ENCODE measurements around the gene IP6K3.

Gene IP6K3

GRCh38 chr6:33761581-33761921, 14.8 kb upstream of the IP6K3 start:
- no peaks in the 10 kb centered on the region for H3K9me3 ChIP-seq (ENCODE audit: insufficient read depth, low read length)
- H3K4me3 ChIP-seq (ENCODE audit: low read length): no peak overlapping the region
- H3K27me3 ChIP-seq (ENCODE audit: low read depth, low read length): peaks cover 5% of the 10 kb centered on the region
- no peak overlapping the region for H3K9ac ChIP-seq (ENCODE audit: low read length)
- no peaks in the 10 kb centered on the region for H3K36me3 ChIP-seq (replicated peaks; ENCODE audit: low read depth, low read length)
- no peaks in the 10 kb centered on the region for H4K20me1 ChIP-seq (ENCODE audit: insufficient read depth, low read length)
- no peaks in the 10 kb centered on the region for H3K79me2 ChIP-seq (ENCODE audit: low read length)
- no peak overlapping the region for H3K4me2 ChIP-seq (ENCODE audit: low read length)
- no peak overlapping the region for H2AFZ ChIP-seq (ENCODE audit: low read depth, low read length)
- H3K4me1 ChIP-seq (ENCODE audit: low read length): no peaks in the 10 kb centered on the region
- TF ChIP-seq EZH2phosphoT487 (IDR thresholded peaks at IDR 0.05; ENCODE audit: low read depth) (no peak), CTCF (IDR thresholded peaks at IDR 0.05; ENCODE audit: low read depth, low read length) (no peak)
- no peak overlapping the region for H3K27ac ChIP-seq (ENCODE audit: low read length)

- Histone ChIP-seq H3K79me2 (ENCODE audit: low read length) (no peaks in the 10 kb centered on the region), H2AFZ (ENCODE audit: low read depth, low read length) (no peak overlapping the region), H3K9me3 (ENCODE audit: insufficient read depth, low read length) (no peaks in the 10 kb centered on the region), H3K27me3 (ENCODE audit: low read depth, low read length) (peaks cover 5% of the 10 kb centered on the region), H3K27ac (ENCODE audit: low read length) (no peak overlapping the region), H3K4me2 (ENCODE audit: low read length) (no peak overlapping the region), H3K4me3 (ENCODE audit: low read length) (no peak overlapping the region), H3K4me1 (ENCODE audit: low read length) (peaks cover 5% of the 10 kb centered on the region), H3K9ac (ENCODE audit: low read length) (no peak overlapping the region), H3K36me3 (replicated peaks; ENCODE audit: low read depth, low read length) (no peaks in the 10 kb centered on the region), H4K20me1 (ENCODE audit: insufficient read depth, low read length) (no peaks in the 10 kb centered on the region)
- TF ChIP-seq EZH2phosphoT487 (IDR thresholded peaks at IDR 0.05; ENCODE audit: low read depth) (no peak), CTCF (IDR thresholded peaks at IDR 0.05; ENCODE audit: low read depth, low read length) (no peak)
Observed at GRCh38 chr6:33759887-33760629, 13.4 kb upstream of the IP6K3 start.

- Histone ChIP-seq H3K9me3 (ENCODE audit: insufficient read depth, low read length) (no peaks in the 10 kb centered on the region), H3K27ac (ENCODE audit: low read length) (no peak overlapping the region), H2AFZ (ENCODE audit: low read depth, low read length) (no peak overlapping the region), H4K20me1 (ENCODE audit: insufficient read depth, low read length) (no peaks in the 10 kb centered on the region), H3K4me1 (ENCODE audit: low read length) (peaks cover 12% of the 10 kb centered on the region), H3K36me3 (replicated peaks; ENCODE audit: low read depth, low read length) (no peaks in the 10 kb centered on the region), H3K9ac (ENCODE audit: low read length) (no peak overlapping the region), H3K4me2 (ENCODE audit: low read length) (no peak overlapping the region), H3K79me2 (ENCODE audit: low read length) (no peaks in the 10 kb centered on the region), H3K4me3 (ENCODE audit: low read length) (no peak overlapping the region), H3K27me3 (ENCODE audit: low read depth, low read length) (peaks cover 5% of the 10 kb centered on the region)
- no peak for TF ChIP-seq EZH2phosphoT487 (IDR thresholded peaks at IDR 0.05; ENCODE audit: low read depth)
- TF ChIP-seq CTCF (IDR thresholded peaks at IDR 0.05; ENCODE audit: low read depth, low read length): no peak
Observed at GRCh38 chr6:33758815-33759216, 12.1 kb upstream of the IP6K3 start.

GRCh38 chr6:33757906-33758305, 11.2 kb upstream of the IP6K3 start:
- H3K4me3 ChIP-seq (ENCODE audit: low read length): no peak overlapping the region
- TF ChIP-seq CTCF (IDR thresholded peaks at IDR 0.05; ENCODE audit: low read depth, low read length): no peak
- H3K4me1 ChIP-seq (ENCODE audit: low read length): peaks cover 12% of the 10 kb centered on the region
- no peak overlapping the region for H3K27ac ChIP-seq (ENCODE audit: low read length)
- H3K4me2 ChIP-seq (ENCODE audit: low read length): no peak overlapping the region
- no peak overlapping the region for H3K9ac ChIP-seq (ENCODE audit: low read length)
- no peak overlapping the region for H2AFZ ChIP-seq (ENCODE audit: low read depth, low read length)
- no peaks in the 10 kb centered on the region for H3K9me3 ChIP-seq (ENCODE audit: insufficient read depth, low read length)
- peaks cover 5% of the 10 kb centered on the region for H3K27me3 ChIP-seq (ENCODE audit: low read depth, low read length)
- H4K20me1 ChIP-seq (ENCODE audit: insufficient read depth, low read length): no peaks in the 10 kb centered on the region
- no peaks in the 10 kb centered on the region for H3K36me3 ChIP-seq (replicated peaks; ENCODE audit: low read depth, low read length)
- no peaks in the 10 kb centered on the region for H3K79me2 ChIP-seq (ENCODE audit: low read length)

Data from OCI-LY3 (cell line).